ENCODE data around the gene IRAK1BP1. TPM values are rescaled to one million over a fixed set of nuclear protein-coding genes. Genes with fewer than 3 reads are reported as not detected.
"Not testable (repeated sequence)": the region's sequence is repeated elsewhere in the genome, so short reads cannot be mapped to it uniquely, and the experiment has no call there.

The IRAK1BP1 gene
- total RNA-seq, 3 donors from 2014 or later = 1.7 to 2.3 (median 2.2) TPM

DNA sequence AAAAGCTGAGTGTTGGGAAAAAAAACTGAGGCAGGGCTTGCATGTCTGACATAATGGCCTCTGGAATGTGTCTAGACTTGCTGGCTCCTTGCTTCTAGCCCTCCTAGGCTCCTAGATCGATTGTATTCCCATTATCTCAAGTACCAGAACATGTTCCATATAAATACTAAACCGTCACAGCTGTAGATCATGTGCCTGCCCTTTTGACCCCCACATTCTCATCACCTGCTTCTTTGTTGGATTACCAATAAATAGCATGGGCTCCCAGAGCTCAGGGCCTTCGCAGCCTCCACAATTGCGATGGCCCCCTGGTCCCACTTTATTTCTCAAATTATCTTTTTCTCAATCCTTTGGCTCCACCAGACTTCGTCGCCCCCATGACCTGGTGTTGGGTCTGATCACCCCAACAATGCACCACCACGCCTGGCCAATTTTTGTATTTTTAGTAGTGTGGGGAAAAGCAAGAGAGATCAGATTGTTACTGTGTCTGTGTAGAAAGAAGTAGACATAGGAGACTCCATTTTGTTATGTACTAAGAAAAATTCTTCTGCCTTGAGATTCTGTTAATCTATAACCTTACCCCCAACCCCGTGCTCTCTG, 8.9 kb upstream of the IRAK1BP1 start:
- H3K27me3 Mint-ChIP-seq (ENCODE audit: low read depth); ATAC-seq; H3K4me1 Mint-ChIP-seq (ENCODE audit: low read depth); H3K36me3 Mint-ChIP-seq (ENCODE audit: insufficient read depth); H3K9me3 Mint-ChIP-seq; DNase-seq; H3K4me3 Mint-ChIP-seq: not testable (repeated sequence)

GRCh38 chr6:78861509-78861908, 5.8 kb upstream of the IRAK1BP1 start:
- H3K27me3 Mint-ChIP-seq (ENCODE audit: low read depth) = no peaks in the 10 kb centered on the region
- DNase-seq (no peak), ATAC-seq (no peak)
- no peaks in the 10 kb centered on the region for H3K9me3 Mint-ChIP-seq
- H3K36me3 Mint-ChIP-seq (ENCODE audit: insufficient read depth) = no peaks in the 10 kb centered on the region
- H3K4me1 Mint-ChIP-seq (ENCODE audit: low read depth) = peaks cover 2% of the 10 kb centered on the region
- no peak overlapping the region for H3K4me3 Mint-ChIP-seq

GRCh38 chr6:78863576-78863975, 3.8 kb upstream of the IRAK1BP1 start:
- Mint-ChIP-seq H3K36me3 (ENCODE audit: insufficient read depth) (no peaks in the 10 kb centered on the region), H3K9me3 (no peaks in the 10 kb centered on the region), H3K4me1 (ENCODE audit: low read depth) (peaks cover 17% of the 10 kb centered on the region), H3K27me3 (ENCODE audit: low read depth) (no peaks in the 10 kb centered on the region), H3K4me3 (no peak overlapping the region)
- ATAC-seq = no peak
- no peak for DNase-seq

DNA sequence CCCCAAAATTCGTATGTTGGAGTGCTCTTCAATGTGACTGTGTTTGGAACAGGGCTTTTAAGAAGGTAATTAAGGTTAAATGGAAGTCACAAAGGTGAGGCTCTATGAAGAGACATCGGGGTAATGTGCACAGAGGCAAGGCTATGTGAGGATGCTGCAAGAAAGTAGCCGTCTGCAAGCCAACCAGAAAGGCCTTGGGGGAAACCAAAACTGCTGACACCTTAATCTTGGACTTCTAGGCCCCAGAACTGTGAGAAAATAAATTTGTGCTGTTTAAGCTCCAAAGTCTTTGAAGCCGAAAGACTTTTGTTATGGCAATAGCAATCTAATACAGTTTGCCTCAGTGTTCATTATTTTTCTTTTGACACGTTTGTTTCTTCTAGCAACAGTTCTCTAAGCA, 2.4 kb upstream of the IRAK1BP1 start:
- H3K36me3 Mint-ChIP-seq (ENCODE audit: insufficient read depth) = no peaks in the 10 kb centered on the region
- H3K4me3 Mint-ChIP-seq = no peak overlapping the region
- H3K27me3 Mint-ChIP-seq (ENCODE audit: low read depth) = no peaks in the 10 kb centered on the region
- ATAC-seq (no peak), DNase-seq (no peak)
- no peaks in the 10 kb centered on the region for H3K9me3 Mint-ChIP-seq
- peaks cover 19% of the 10 kb centered on the region for H3K4me1 Mint-ChIP-seq (ENCODE audit: low read depth)

DNA sequence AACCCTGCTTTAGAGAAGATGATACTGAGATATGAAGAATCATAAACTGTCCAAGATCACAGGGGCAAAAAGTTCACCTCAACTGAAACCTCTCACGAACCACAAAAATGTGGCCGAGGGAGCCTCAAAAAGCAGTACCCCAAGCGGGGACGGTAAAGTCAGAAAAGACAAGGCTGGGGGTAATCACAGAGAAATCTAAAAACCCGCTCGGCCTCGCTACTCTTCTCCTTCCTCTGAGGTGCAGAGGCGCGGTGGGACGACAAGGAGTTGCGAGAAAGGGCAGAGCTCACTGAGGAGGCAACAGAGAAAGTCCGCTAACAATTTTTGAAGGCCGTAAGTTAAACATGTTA, 356 bp upstream of the IRAK1BP1 start:
- Mint-ChIP-seq H3K4me3 (peak overlapping the region; percentile 98), H3K36me3 (ENCODE audit: insufficient read depth) (peaks cover 7% of the 10 kb centered on the region), H3K4me1 (ENCODE audit: low read depth) (peaks cover 22% of the 10 kb centered on the region), H3K9me3 (no peaks in the 10 kb centered on the region), H3K27me3 (ENCODE audit: low read depth) (no peaks in the 10 kb centered on the region)
- DNase-seq (no peak), ATAC-seq (peak; percentile 47 to 56)

GRCh38 chr6:78868116-78868515, 765 bp downstream of the IRAK1BP1 start:
- Mint-ChIP-seq H3K27me3 (ENCODE audit: low read depth) (no peaks in the 10 kb centered on the region), H3K4me3 (peak overlapping the region; percentile 98), H3K9me3 (no peaks in the 10 kb centered on the region), H3K36me3 (ENCODE audit: insufficient read depth) (peaks cover 7% of the 10 kb centered on the region), H3K4me1 (ENCODE audit: low read depth) (peaks cover 22% of the 10 kb centered on the region)
- DNase-seq = no peak
- ATAC-seq = no peak

DNA sequence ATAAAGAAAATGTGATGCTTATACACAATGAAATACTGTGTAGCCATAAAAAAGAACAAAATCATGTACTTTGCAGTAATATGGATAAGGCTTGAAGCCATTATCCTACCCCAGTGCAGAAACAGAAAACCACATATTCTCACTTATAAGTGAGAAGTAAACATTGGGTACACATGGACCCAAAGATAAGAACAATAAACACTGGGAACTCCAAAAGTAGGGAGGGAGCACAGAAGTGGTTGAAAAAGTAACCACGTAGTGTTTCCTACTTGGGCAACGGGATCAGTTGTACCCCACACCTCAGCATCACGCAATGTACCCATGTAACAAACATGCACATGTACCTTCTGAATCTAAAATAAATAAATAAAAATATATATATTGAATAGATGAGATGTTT, 8.2 kb downstream of the IRAK1BP1 start:
- H3K4me1 Mint-ChIP-seq (ENCODE audit: low read depth) = no peaks in the 10 kb centered on the region
- no peaks in the 10 kb centered on the region for H3K27me3 Mint-ChIP-seq (ENCODE audit: low read depth)
- peaks cover 25% of the 10 kb centered on the region for H3K36me3 Mint-ChIP-seq (ENCODE audit: insufficient read depth)
- DNase-seq (no peak), ATAC-seq (no peak)
- H3K9me3 Mint-ChIP-seq = no peaks in the 10 kb centered on the region
- H3K4me3 Mint-ChIP-seq = no peak overlapping the region

DNA sequence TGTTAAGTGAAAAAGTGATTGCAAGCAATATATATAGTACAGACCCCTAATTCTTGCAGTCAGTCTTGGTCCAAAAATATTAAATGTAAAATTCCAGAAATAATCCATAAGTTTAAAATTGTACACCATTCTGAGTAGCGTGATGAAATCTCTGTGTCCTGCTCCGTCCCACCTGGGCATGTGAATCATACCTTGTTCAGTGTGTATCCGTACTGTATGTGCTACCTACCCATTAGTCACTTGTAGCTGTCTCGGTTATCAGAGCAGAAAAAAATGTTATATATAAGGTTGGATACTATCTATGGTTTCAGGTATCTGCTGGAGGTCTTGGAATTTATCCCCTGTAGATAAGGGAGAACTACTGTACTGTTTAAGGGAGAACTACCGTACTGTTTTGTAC, 16.3 kb downstream of the IRAK1BP1 start:
- no peak for DNase-seq
- Mint-ChIP-seq H3K9me3 (peaks cover 3% of the 10 kb centered on the region), H3K4me1 (ENCODE audit: low read depth) (no peaks in the 10 kb centered on the region), H3K4me3 (no peak overlapping the region), H3K27me3 (ENCODE audit: low read depth) (no peaks in the 10 kb centered on the region), H3K36me3 (ENCODE audit: insufficient read depth) (peaks cover 22% of the 10 kb centered on the region)
- no peak for ATAC-seq

- H3K4me1 Mint-ChIP-seq (ENCODE audit: low read depth); H3K4me3 Mint-ChIP-seq; H3K9me3 Mint-ChIP-seq; ATAC-seq; DNase-seq; H3K27me3 Mint-ChIP-seq (ENCODE audit: low read depth): not testable (repeated sequence)
- peaks cover 25% of the 10 kb centered on the region for H3K36me3 Mint-ChIP-seq (ENCODE audit: insufficient read depth)
These were observed 22.6 kb downstream of the IRAK1BP1 start for GRCh38 chr6:78889901-78890300.

GRCh38 chr6:78896227-78896626, 28.9 kb downstream of the IRAK1BP1 start:
- Mint-ChIP-seq H3K4me1 (ENCODE audit: low read depth) (no peaks in the 10 kb centered on the region), H3K36me3 (ENCODE audit: insufficient read depth) (peaks cover 4% of the 10 kb centered on the region), H3K27me3 (ENCODE audit: low read depth) (no peaks in the 10 kb centered on the region), H3K9me3 (no peaks in the 10 kb centered on the region), H3K4me3 (no peak overlapping the region)
- ATAC-seq (no peak), DNase-seq (no peak)

- Mint-ChIP-seq H3K4me1 (ENCODE audit: low read depth) (peaks cover 15% of the 10 kb centered on the region), H3K27me3 (ENCODE audit: low read depth) (peaks cover 27% of the 10 kb centered on the region), H3K36me3 (ENCODE audit: insufficient read depth) (peaks cover 11% of the 10 kb centered on the region), H3K9me3 (no peaks in the 10 kb centered on the region), H3K4me3 (no peak overlapping the region)
- no peak for ATAC-seq
- no peak for DNase-seq
These were observed 41.3 kb downstream of the IRAK1BP1 start for GRCh38 chr6:78908621-78909020.

DNA sequence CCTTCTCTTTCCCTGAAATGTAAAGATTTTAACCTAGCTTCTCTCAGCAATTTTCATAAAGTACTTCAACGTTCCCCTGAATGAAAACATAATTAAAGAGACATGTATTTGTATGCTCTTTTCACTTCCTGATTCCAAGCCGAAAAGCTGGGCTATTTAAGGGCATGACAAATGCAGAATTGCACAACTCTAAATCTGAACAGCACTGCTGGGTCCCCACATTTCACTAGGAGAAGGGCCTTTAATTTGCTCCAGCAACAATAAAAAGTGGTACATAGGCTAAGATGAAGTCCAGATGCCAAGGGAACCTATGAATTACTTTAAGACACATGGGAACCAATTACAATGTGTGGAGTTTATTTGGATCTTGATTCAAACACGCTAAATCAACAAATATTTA, 42.0 kb downstream of the IRAK1BP1 start:
- ATAC-seq (no peak), DNase-seq (no peak)
- H3K27me3 Mint-ChIP-seq (ENCODE audit: low read depth) = peaks cover 27% of the 10 kb centered on the region
- peaks cover 15% of the 10 kb centered on the region for H3K4me1 Mint-ChIP-seq (ENCODE audit: low read depth)
- no peak overlapping the region for H3K4me3 Mint-ChIP-seq
- H3K9me3 Mint-ChIP-seq = no peaks in the 10 kb centered on the region
- H3K36me3 Mint-ChIP-seq (ENCODE audit: insufficient read depth) = peaks cover 10% of the 10 kb centered on the region

DNA sequence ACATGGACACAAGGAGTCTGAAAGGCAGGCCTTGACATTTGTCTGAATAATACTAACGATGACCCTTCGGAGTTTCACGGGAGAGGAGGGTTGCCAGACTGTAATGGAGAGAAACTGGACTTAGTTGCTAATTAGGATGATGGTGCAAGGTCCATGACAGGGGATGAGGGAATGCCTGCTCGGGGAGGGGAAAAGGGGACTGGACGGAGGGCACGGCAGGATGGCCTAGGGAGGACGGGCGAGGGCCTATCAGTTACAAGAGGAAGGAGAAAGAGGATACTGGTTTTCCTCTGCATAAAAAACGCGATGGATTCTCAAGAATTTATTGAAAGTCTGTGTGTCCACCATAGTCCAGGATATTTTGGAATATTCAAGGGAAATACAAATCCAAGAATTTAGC, 42.7 kb downstream of the IRAK1BP1 start:
- Mint-ChIP-seq H3K9me3 (no peaks in the 10 kb centered on the region), H3K4me1 (ENCODE audit: low read depth) (peaks cover 15% of the 10 kb centered on the region), H3K4me3 (peak overlapping the region; percentile 2), H3K27me3 (ENCODE audit: low read depth) (peaks cover 27% of the 10 kb centered on the region), H3K36me3 (ENCODE audit: insufficient read depth) (peaks cover 10% of the 10 kb centered on the region)
- no peak for ATAC-seq
- no peak for DNase-seq

- Mint-ChIP-seq H3K9me3 (peaks cover 2% of the 10 kb centered on the region), H3K4me3 (peak overlapping the region; percentile 50), H3K4me1 (ENCODE audit: low read depth) (peaks cover 15% of the 10 kb centered on the region), H3K36me3 (ENCODE audit: insufficient read depth) (peaks cover 8% of the 10 kb centered on the region), H3K27me3 (ENCODE audit: low read depth) (peaks cover 27% of the 10 kb centered on the region)
- ATAC-seq = peak; percentile 56 to 77
- no peak for DNase-seq
These were observed 43.3 kb downstream of the IRAK1BP1 start for GRCh38 chr6:78910591-78911171.

GRCh38 chr6:78911218-78911940, 44.0 kb downstream of the IRAK1BP1 start:
- DNase-seq = no peak

More at GRCh38 chr6:78911218-78911940, 44.0 kb downstream of the IRAK1BP1 start:
- H3K4me3 Mint-ChIP-seq = no peak overlapping the region
- peaks cover 15% of the 10 kb centered on the region for H3K4me1 Mint-ChIP-seq (ENCODE audit: low read depth)
- H3K27me3 Mint-ChIP-seq (ENCODE audit: low read depth) = peaks cover 27% of the 10 kb centered on the region
- peaks cover 5% of the 10 kb centered on the region for H3K36me3 Mint-ChIP-seq (ENCODE audit: insufficient read depth)
- no peak for ATAC-seq
- H3K9me3 Mint-ChIP-seq = peaks cover 8% of the 10 kb centered on the region
